Tibial nerve (tissue), 4 donors: ENCODE results near the gene NOLC1.

Source experiments
- EP300 ChIP-seq, 2 donors: sonication (generic); formaldehyde crosslinking; IDR thresholded peaks; one replicate each; pipeline ENCODE4 v1.6.1; 2017; ENCODE audit warnings: antibody characterized with exemption in 2 of 2, mild to moderate bottlenecking in 1 of 2
- POLR2A ChIP-seq, 2 donors: fragments of 450-650 bp; IDR thresholded peaks; one replicate each; pipeline ENCODE4 v1.6.1; 2017; ENCODE audit warnings: antibody characterized with exemption in 2 of 2, mild to moderate bottlenecking in 2 of 2, moderate library complexity in 2 of 2
- TF ChIP-seq, protein P1 (sequence below), 5 experiments: fragments of 200-600 bp in 3 of 5; fragments of 450-650 bp in 2 of 5; sonication (generic) in 3 of 5; IDR thresholded peaks; one replicate each; pipeline ENCODE4 v1.5.1; 2016 to 2019; ENCODE audit warnings: antibody characterized with exemption in 5 of 5, mild to moderate bottlenecking in 3 of 5, moderate library complexity in 2 of 5

DNA sequence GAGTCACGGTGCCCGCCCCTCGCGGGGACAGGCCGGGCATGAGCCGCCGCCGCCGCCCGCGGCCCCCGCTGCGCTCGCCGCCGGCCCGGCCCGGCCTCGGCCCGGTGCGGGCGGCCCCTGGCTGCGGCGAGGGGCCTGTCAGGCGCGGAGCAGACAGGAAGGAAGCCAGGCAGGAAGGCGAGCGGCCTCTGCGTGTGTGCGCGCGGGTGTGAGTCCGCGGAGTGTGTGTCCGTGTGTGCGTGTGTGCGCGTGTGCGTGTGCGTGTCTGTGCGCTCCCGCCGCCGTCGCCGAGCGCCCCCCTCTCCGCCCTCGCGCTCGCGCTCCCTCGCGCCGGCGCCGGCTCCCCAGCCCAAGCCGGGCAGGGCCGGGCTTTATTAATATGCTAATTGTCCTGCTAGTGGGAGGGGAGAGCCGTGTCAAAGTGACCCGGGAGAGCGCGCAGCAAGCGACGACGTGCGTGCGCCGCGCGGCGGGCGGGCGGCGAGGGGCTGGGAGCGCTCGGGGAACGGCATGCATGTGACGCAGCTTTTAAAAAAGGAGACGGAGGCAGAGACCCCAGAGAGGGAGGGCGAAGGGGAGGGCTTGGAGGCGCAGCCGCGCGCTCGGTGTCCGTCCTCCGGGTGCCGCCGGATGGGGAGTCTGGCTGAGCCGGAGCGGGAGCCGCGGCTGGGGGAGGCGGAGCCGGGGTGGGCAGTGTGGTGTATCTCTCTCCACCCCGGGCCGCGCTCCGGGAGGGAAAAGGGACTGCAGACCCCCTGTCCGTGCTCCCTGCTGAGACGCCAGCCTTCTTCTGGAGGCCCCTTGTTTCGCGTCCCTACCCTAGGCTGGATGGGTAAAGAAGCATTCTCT, 31.8 kb upstream of the NOLC1 start, which contains the start of gene LDB1:
- TF ChIP-seq, protein P1, sequence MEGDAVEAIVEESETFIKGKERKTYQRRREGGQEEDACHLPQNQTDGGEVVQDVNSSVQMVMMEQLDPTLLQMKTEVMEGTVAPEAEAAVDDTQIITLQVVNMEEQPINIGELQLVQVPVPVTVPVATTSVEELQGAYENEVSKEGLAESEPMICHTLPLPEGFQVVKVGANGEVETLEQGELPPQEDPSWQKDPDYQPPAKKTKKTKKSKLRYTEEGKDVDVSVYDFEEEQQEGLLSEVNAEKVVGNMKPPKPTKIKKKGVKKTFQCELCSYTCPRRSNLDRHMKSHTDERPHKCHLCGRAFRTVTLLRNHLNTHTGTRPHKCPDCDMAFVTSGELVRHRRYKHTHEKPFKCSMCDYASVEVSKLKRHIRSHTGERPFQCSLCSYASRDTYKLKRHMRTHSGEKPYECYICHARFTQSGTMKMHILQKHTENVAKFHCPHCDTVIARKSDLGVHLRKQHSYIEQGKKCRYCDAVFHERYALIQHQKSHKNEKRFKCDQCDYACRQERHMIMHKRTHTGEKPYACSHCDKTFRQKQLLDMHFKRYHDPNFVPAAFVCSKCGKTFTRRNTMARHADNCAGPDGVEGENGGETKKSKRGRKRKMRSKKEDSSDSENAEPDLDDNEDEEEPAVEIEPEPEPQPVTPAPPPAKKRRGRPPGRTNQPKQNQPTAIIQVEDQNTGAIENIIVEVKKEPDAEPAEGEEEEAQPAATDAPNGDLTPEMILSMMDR (IDR thresholded peaks at IDR 0.05): peak in 2 of 5 experiments; percentile 14 to 43
- TF ChIP-seq POLR2A (IDR thresholded peaks at IDR 0.05) (peak; percentile 86 to 91), EP300 (IDR thresholded peaks at IDR 0.05) (peak in 1 of 2 donors; percentile 97)
